ENCODE measurements around the gene SMIM8. TPM values are rescaled to one million over a fixed set of nuclear protein-coding genes. Genes with fewer than 3 reads are reported as not detected.

The SMIM8 gene
- total RNA-seq, 1 donor from 2014 or later: 5.0 TPM

GRCh38 chr6:87281426-87281825, 41.0 kb upstream of the SMIM8 start:
- H3K27me3 ChIP-seq (ENCODE audit: control insufficient read depth, insufficient read depth, low read length): no peaks in the 10 kb centered on the region
- H3K4me3 ChIP-seq (ENCODE audit: low read depth, low read length): no peak overlapping the region
- DNase-seq (ENCODE audit: low read depth): no peak
- H3K36me3 ChIP-seq (ENCODE audit: control insufficient read depth, insufficient read depth, low read length): no peaks in the 10 kb centered on the region
- no peak for FAIRE-seq
- TF ChIP-seq CTCF (IDR thresholded peaks at IDR 0.05; ENCODE audit: insufficient read depth, low read length, severe bottlenecking): no peak

- peak; percentile 66 for DNase-seq (ENCODE audit: low read depth)
- FAIRE-seq: no peak
- Histone ChIP-seq H3K27me3 (ENCODE audit: control insufficient read depth, insufficient read depth, low read length) (no peaks in the 10 kb centered on the region), H3K36me3 (ENCODE audit: control insufficient read depth, insufficient read depth, low read length) (no peaks in the 10 kb centered on the region), H3K4me3 (ENCODE audit: low read depth, low read length) (no peak overlapping the region)
- no peak for TF ChIP-seq CTCF (IDR thresholded peaks at IDR 0.05; ENCODE audit: insufficient read depth, low read length, severe bottlenecking)
These were observed 39.6 kb upstream of the SMIM8 start for GRCh38 chr6:87282743-87283142.

- no peak for TF ChIP-seq CTCF (IDR thresholded peaks at IDR 0.05; ENCODE audit: insufficient read depth, low read length, severe bottlenecking)
- DNase-seq (ENCODE audit: low read depth): no peak
- FAIRE-seq: no peak
- Histone ChIP-seq H3K4me3 (ENCODE audit: low read depth, low read length) (no peak overlapping the region), H3K36me3 (ENCODE audit: control insufficient read depth, insufficient read depth, low read length) (no peaks in the 10 kb centered on the region), H3K27me3 (ENCODE audit: control insufficient read depth, insufficient read depth, low read length) (no peaks in the 10 kb centered on the region)
These were observed 38.9 kb upstream of the SMIM8 start for GRCh38 chr6:87283461-87283860.

- TF ChIP-seq CTCF (IDR thresholded peaks at IDR 0.05; ENCODE audit: insufficient read depth, low read length, severe bottlenecking): no peak
- Histone ChIP-seq H3K4me3 (ENCODE audit: low read depth, low read length) (no peak overlapping the region), H3K36me3 (ENCODE audit: control insufficient read depth, insufficient read depth, low read length) (no peaks in the 10 kb centered on the region), H3K27me3 (ENCODE audit: control insufficient read depth, insufficient read depth, low read length) (no peaks in the 10 kb centered on the region)
- DNase-seq (ENCODE audit: low read depth) (peak; percentile 62), FAIRE-seq (no peak)
These were observed 35.1 kb upstream of the SMIM8 start for GRCh38 chr6:87287251-87287650.

- no peaks in the 10 kb centered on the region for H3K27me3 ChIP-seq (ENCODE audit: control insufficient read depth, insufficient read depth, low read length)
- no peak for DNase-seq (ENCODE audit: low read depth)
- H3K4me3 ChIP-seq (ENCODE audit: low read depth, low read length): no peak overlapping the region
- FAIRE-seq: peak; percentile 62
- no peak for TF ChIP-seq CTCF (IDR thresholded peaks at IDR 0.05; ENCODE audit: insufficient read depth, low read length, severe bottlenecking)
- no peaks in the 10 kb centered on the region for H3K36me3 ChIP-seq (ENCODE audit: control insufficient read depth, insufficient read depth, low read length)
These were observed 32.8 kb upstream of the SMIM8 start for GRCh38 chr6:87289571-87289970.

GRCh38 chr6:87291883-87292282, 30.5 kb upstream of the SMIM8 start:
- TF ChIP-seq CTCF (IDR thresholded peaks at IDR 0.05; ENCODE audit: insufficient read depth, low read length, severe bottlenecking): no peak
- FAIRE-seq (no peak), DNase-seq (ENCODE audit: low read depth) (no peak)
- Histone ChIP-seq H3K27me3 (ENCODE audit: control insufficient read depth, insufficient read depth, low read length) (no peaks in the 10 kb centered on the region), H3K36me3 (ENCODE audit: control insufficient read depth, insufficient read depth, low read length) (no peaks in the 10 kb centered on the region), H3K4me3 (ENCODE audit: low read depth, low read length) (no peak overlapping the region)
